Activated CD8-positive, alpha-beta memory T cell treated with anti-CD3 and anti-CD28 coated beads, Interleukin-2, amount 50 U/mL, for 48 hours (primary cell): ENCODE measurements around the gene FBXO40.

ENCODE experiments used
- DNase-seq: peaks from one replicate; pipeline ENCODE4 v3.0.0-alpha.2; 2020

Gene FBXO40

GRCh38 chr3:121665488-121665887, 72.3 kb downstream of the FBXO40 start:
- no peak for DNase-seq

- DNase-seq, result no peak
These were observed 74.2 kb downstream of the FBXO40 start for GRCh38 chr3:121667333-121667732.

GRCh38 chr3:121670676-121671075, 77.5 kb downstream of the FBXO40 start:
- DNase-seq, result no peak

- no peak for DNase-seq
These were observed 84.0 kb downstream of the FBXO40 start for GRCh38 chr3:121677141-121677540.
